ENCODE results near the gene ZDHHC17. TPM values are rescaled to one million over a fixed set of nuclear protein-coding genes. Genes with fewer than 3 reads are reported as not detected.

ZDHHC17 gene
- total and polyA plus RNA-seq, 4 donors, result 12.0 to 139 (median 21.8) TPM

DNA sequence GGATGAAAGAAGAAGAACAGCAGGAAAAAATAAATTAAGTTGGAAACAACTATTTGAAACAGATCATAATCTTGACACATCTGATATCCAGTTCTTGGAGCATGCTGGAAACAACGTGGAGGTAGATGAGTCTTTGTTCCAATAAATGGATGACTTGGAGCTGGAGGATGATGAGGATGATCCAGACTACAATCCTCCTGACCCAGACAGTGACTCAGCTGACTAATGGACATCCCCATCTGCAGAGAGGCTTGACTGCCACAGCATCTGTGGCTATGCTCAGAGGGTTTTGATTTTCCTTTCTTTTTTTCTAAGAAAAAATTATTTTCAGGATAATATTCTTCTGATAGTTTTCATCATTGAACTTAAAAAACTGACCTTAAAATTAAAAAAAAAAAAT is 6.2 kb upstream of the ZDHHC17 start:
- Histone ChIP-seq H3K36me3 (ENCODE audit: control insufficient read depth in 4 of 4, insufficient read depth in 4 of 4, low read length in 4 of 4) (no peaks in the 10 kb centered on the region), H3K4me3 (no peak overlapping the region), H3K27me3 (ENCODE audit: control insufficient read depth in 3 of 3, insufficient read depth in 3 of 3, low read length in 2 of 3) (no peaks in the 10 kb centered on the region), H3K9ac (ENCODE audit: insufficient read depth in 1 of 2, low read length in 2 of 2) (no peak overlapping the region), H3K9me3 (ENCODE audit: control insufficient read depth in 4 of 4, insufficient read depth in 3 of 4, low read length in 3 of 4) (no peaks in the 10 kb centered on the region), H3K27ac (ENCODE audit: low read depth in 1 of 2, low read length in 1 of 2) (no peak overlapping the region), H3K4me1 (ENCODE audit: control insufficient read depth in 5 of 5, insufficient read depth in 5 of 5, low read length in 5 of 5) (no peaks in the 10 kb centered on the region)
- DNase-seq, result no peak
- WGBS, 2 donors, result 46 to 74% methylated on average over 1 of the region's 1 CpG
- no peak for ATAC-seq (ENCODE audit: insufficient read depth, low FRiP score)
- TF ChIP-seq CTCF (IDR thresholded peaks at IDR 0.05; ENCODE audit: control extremely low read depth, extremely low read depth), result no peak

GRCh38 chr12:76762601-76762980 is 1.3 kb upstream of the ZDHHC17 start:
- Histone ChIP-seq H3K36me3 (ENCODE audit: control insufficient read depth in 4 of 4, insufficient read depth in 4 of 4, low read length in 4 of 4) (no peaks in the 10 kb centered on the region), H3K9ac (ENCODE audit: insufficient read depth in 1 of 2, low read length in 2 of 2) (no peak overlapping the region), H3K4me1 (ENCODE audit: control insufficient read depth in 5 of 5, insufficient read depth in 5 of 5, low read length in 5 of 5) (peaks cover 0 to 12% (median 6%) of the 10 kb centered on the region in 5 donors), H3K4me3 (no peak overlapping the region), H3K27me3 (ENCODE audit: control insufficient read depth in 3 of 3, insufficient read depth in 3 of 3, low read length in 2 of 3) (no peaks in the 10 kb centered on the region), H3K27ac (ENCODE audit: low read depth in 1 of 2, low read length in 1 of 2) (peak overlapping the region; percentile 38 to 98), H3K9me3 (ENCODE audit: control insufficient read depth in 4 of 4, insufficient read depth in 3 of 4, low read length in 3 of 4) (no peaks in the 10 kb centered on the region)
- 67 to 74% methylated on average over 8 of the region's 8 CpGs for WGBS, 2 donors
- peak in 2 of 3 donors; percentile 24 to 58 for DNase-seq
- no peak for ATAC-seq (ENCODE audit: insufficient read depth, low FRiP score)
- no peak for TF ChIP-seq CTCF (IDR thresholded peaks at IDR 0.05; ENCODE audit: control extremely low read depth, extremely low read depth)

DNA sequence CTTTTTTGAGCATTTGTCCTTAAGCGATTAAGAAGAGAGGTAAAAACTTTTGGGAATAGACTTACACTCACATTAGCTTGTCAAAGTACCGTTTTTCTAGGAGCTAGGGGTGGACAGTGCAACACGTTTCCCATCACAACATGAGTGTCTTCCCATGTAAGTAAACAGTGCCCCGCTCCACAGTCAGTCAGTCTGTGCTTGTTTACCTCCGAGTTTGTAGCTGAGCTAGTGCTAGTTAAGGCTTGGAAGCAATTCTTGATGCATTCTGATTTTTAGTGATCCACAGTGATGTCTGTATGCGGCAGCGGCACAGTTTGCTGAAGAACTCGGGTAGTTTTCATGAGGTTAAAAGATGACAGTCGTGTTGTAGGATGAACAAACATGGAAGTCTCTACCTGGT is 941 bp downstream of the ZDHHC17 start:
- TF ChIP-seq CTCF (IDR thresholded peaks at IDR 0.05; ENCODE audit: control extremely low read depth, extremely low read depth), result no peak
- Histone ChIP-seq H3K4me1 (ENCODE audit: control insufficient read depth in 5 of 5, insufficient read depth in 5 of 5, low read length in 5 of 5) (peaks cover 0 to 14% (median 7%) of the 10 kb centered on the region in 5 donors), H3K4me3 (peak overlapping the region; percentile 88), H3K27me3 (ENCODE audit: control insufficient read depth in 3 of 3, insufficient read depth in 3 of 3, low read length in 2 of 3) (no peaks in the 10 kb centered on the region), H3K36me3 (ENCODE audit: control insufficient read depth in 4 of 4, insufficient read depth in 4 of 4, low read length in 4 of 4) (peaks cover 0 to 3% (median 0%) of the 10 kb centered on the region in 4 donors), H3K9ac (ENCODE audit: insufficient read depth in 1 of 2, low read length in 2 of 2) (peak overlapping the region; percentile 88 to 98), H3K9me3 (ENCODE audit: control insufficient read depth in 4 of 4, insufficient read depth in 3 of 4, low read length in 3 of 4) (no peaks in the 10 kb centered on the region), H3K27ac (ENCODE audit: low read depth in 1 of 2, low read length in 1 of 2) (peak overlapping the region; percentile 98 to 99)
- WGBS, 2 donors, result 13 to 21% methylated on average over 9 of the region's 9 CpGs
- peak in 2 of 3 donors; percentile 19 to 43 for DNase-seq
- ATAC-seq (ENCODE audit: insufficient read depth, low FRiP score), result no peak

DNA sequence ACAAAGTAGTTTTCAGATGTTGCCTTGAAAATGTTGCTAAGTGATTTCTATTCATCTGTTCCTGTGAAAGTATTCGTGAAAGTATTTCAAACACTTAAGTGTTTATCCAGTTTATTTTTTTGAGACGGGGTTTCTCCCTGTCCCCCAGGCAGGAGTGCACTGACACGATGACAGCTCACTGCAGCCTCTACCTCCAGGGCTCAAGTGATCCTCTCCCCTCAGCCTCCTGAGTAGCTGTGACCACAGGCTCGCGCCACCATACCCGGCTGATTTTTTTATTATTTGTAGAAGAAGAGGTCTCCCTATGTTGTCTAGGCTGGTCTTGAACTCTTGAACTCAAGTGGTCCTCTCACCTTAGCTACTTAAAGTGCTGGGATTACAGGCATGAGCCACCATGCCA is 1.7 kb downstream of the ZDHHC17 start:
- Histone ChIP-seq H3K9ac (ENCODE audit: insufficient read depth in 1 of 2, low read length in 2 of 2) (peak overlapping the region in 1 of 2 donors; percentile 98), H3K27me3 (ENCODE audit: control insufficient read depth in 3 of 3, insufficient read depth in 3 of 3, low read length in 2 of 3) (no peaks in the 10 kb centered on the region), H3K27ac (ENCODE audit: low read depth in 1 of 2, low read length in 1 of 2) (peak overlapping the region in 1 of 2 donors; percentile 98), H3K9me3 (ENCODE audit: control insufficient read depth in 4 of 4, insufficient read depth in 3 of 4, low read length in 3 of 4) (no peaks in the 10 kb centered on the region), H3K4me1 (ENCODE audit: control insufficient read depth in 5 of 5, insufficient read depth in 5 of 5, low read length in 5 of 5) (peaks cover 0 to 15% (median 7%) of the 10 kb centered on the region in 5 donors), H3K36me3 (ENCODE audit: control insufficient read depth in 4 of 4, insufficient read depth in 4 of 4, low read length in 4 of 4) (peaks cover 0 to 3% (median 0%) of the 10 kb centered on the region in 4 donors), H3K4me3 (no peak overlapping the region)
- ATAC-seq (ENCODE audit: insufficient read depth, low FRiP score) (no peak), DNase-seq (no peak)
- 74 to 78% methylated on average over 6 of the region's 6 CpGs for WGBS, 2 donors
- TF ChIP-seq CTCF (IDR thresholded peaks at IDR 0.05; ENCODE audit: control extremely low read depth, extremely low read depth), result no peak

Data from lung (tissue), 12 donors.